Vagina (tissue), 2 donors: ENCODE data around the gene PLEKHJ1. TPM values are rescaled to one million over a fixed set of nuclear protein-coding genes. Genes with fewer than 3 reads are reported as not detected.

Source experiments
- DNase-seq, 2 donors: peaks; one replicate each; pipeline ENCODE4 v3.0.0-alpha.2; 2017; ENCODE audit errors: extremely low spot score in 2 of 2
- H3K27ac ChIP-seq: fragments of 200-600 bp; sonication (generic); one replicate; pipeline ENCODE4 v1.5.1; 2019
- H3K27me3 ChIP-seq: fragments of 200-600 bp; sonication (generic); one replicate; pipeline ENCODE4 v1.5.1; 2019
- H3K36me3 ChIP-seq, 2 donors: fragments of 200-600 bp; sonication (generic); one replicate each; pipeline ENCODE4 v1.5.1; 2017 to 2019
- H3K4me1 ChIP-seq: fragments of 200-600 bp; sonication (generic); one replicate; pipeline ENCODE4 v1.5.1; 2019
- H3K4me3 ChIP-seq, 2 donors: fragments of 200-600 bp; sonication (generic); 1 replicate in 1 of 2; 2 replicates in 1 of 2; pipeline ENCODE4 v1.5.1; 2016 to 2019
- H3K9me3 ChIP-seq: fragments of 200-600 bp; sonication (generic); one replicate; pipeline ENCODE4 v1.5.1; 2019
- CTCF ChIP-seq, 3 experiments: fragments of 450-650 bp in 2 of 3; fragments of 200-600 bp in 1 of 3; sonication (generic) in 1 of 3; IDR thresholded peaks; one replicate each; pipeline ENCODE4 v1.5.1; 2017 to 2019; ENCODE audit warnings: antibody characterized with exemption in 3 of 3, mild to moderate bottlenecking in 2 of 3, moderate library complexity in 2 of 3
- POLR2A ChIP-seq, 2 donors: fragments of 450-650 bp; IDR thresholded peaks; one replicate each; pipeline ENCODE4 v1.6.1; 2017; ENCODE audit warnings: antibody characterized with exemption in 2 of 2, mild to moderate bottlenecking in 2 of 2, moderate library complexity in 2 of 2
- POLR2AphosphoS5 ChIP-seq, 2 donors: sonication (generic); formaldehyde crosslinking; IDR thresholded peaks; one replicate each; pipeline ENCODE4 v1.9.0; 2017; ENCODE audit warnings: antibody characterized with exemption in 2 of 2, mild to moderate bottlenecking in 2 of 2, low read depth in 1 of 2; ENCODE audit not compliant: insufficient read depth in 1 of 2
- intact Hi-C: fragments of 100-400 bp; cut with DNase I; formaldehyde crosslinking; loops from one replicate; pipeline ENCODE4 v1.15.1; 2023
- total RNA-seq: library from RNA; depleted of rRNA; stranded (reverse); fragments of >200 nt; gene quantifications from one replicate; pipeline ENCODE4 v1.2.3, GENCODE V29; 2016

The PLEKHJ1 gene
- total RNA-seq, 1 donor from 2014 or later, result 30.7 TPM

GRCh38 chr19:2233601-2234280, 2.4 kb downstream of the PLEKHJ1 start:
- Histone ChIP-seq H3K4me3 (no peak overlapping the region), H3K4me1 (peaks cover 41% of the 10 kb centered on the region), H3K27me3 (no peaks in the 10 kb centered on the region), H3K9me3 (no peaks in the 10 kb centered on the region), H3K36me3 (peaks cover 0 to 19% of the 10 kb centered on the region in 2 donors), H3K27ac (no peak overlapping the region)
- DNase-seq, result no peak
- intact Hi-C loops, result no loop called here
- TF ChIP-seq POLR2A (IDR thresholded peaks at IDR 0.05), result no peak
- no peak for TF ChIP-seq POLR2AphosphoS5 (IDR thresholded peaks at IDR 0.05; ENCODE audit: insufficient read depth in 1 of 2, low read depth in 1 of 2)
- no peak for TF ChIP-seq CTCF (IDR thresholded peaks at IDR 0.05)

GRCh38 chr19:2232286-2233151, 3.6 kb downstream of the PLEKHJ1 start:
- Histone ChIP-seq H3K27ac (no peak overlapping the region), H3K36me3 (peaks cover 0 to 25% of the 10 kb centered on the region in 2 donors), H3K9me3 (no peaks in the 10 kb centered on the region), H3K27me3 (no peaks in the 10 kb centered on the region), H3K4me1 (peaks cover 29% of the 10 kb centered on the region), H3K4me3 (no peak overlapping the region)
- no peak for DNase-seq
- intact Hi-C loops, result no loop called here
- no peak for TF ChIP-seq POLR2AphosphoS5 (IDR thresholded peaks at IDR 0.05; ENCODE audit: insufficient read depth in 1 of 2, low read depth in 1 of 2)
- TF ChIP-seq POLR2A (IDR thresholded peaks at IDR 0.05), result no peak

- Histone ChIP-seq H3K27me3 (no peaks in the 10 kb centered on the region), H3K4me3 (no peak overlapping the region), H3K4me1 (peaks cover 23% of the 10 kb centered on the region), H3K9me3 (no peaks in the 10 kb centered on the region), H3K27ac (peak overlapping the region; percentile 33), H3K36me3 (peaks cover 0 to 28% of the 10 kb centered on the region in 2 donors)
- no peak for TF ChIP-seq POLR2A (IDR thresholded peaks at IDR 0.05)
- TF ChIP-seq POLR2AphosphoS5 (IDR thresholded peaks at IDR 0.05; ENCODE audit: insufficient read depth in 1 of 2, low read depth in 1 of 2), result no peak
- intact Hi-C loops, result no loop called here
- no peak for DNase-seq
These were observed 4.4 kb downstream of the PLEKHJ1 start for GRCh38 chr19:2231621-2232221.

- peaks cover 0 to 36% of the 10 kb centered on the region in 2 donors for H3K36me3 ChIP-seq
- no peak for DNase-seq
- intact Hi-C loops, result no loop called here
- no peaks in the 10 kb centered on the region for H3K27me3 ChIP-seq
- TF ChIP-seq CTCF (IDR thresholded peaks at IDR 0.05) (no peak), POLR2AphosphoS5 (IDR thresholded peaks at IDR 0.05; ENCODE audit: insufficient read depth in 1 of 2, low read depth in 1 of 2) (no peak), POLR2A (IDR thresholded peaks at IDR 0.05) (no peak)
- H3K4me3 ChIP-seq, result no peak overlapping the region
- H3K9me3 ChIP-seq, result no peaks in the 10 kb centered on the region
- H3K27ac ChIP-seq, result peak overlapping the region; percentile 33
- peaks cover 23% of the 10 kb centered on the region for H3K4me1 ChIP-seq
These were observed 5.2 kb downstream of the PLEKHJ1 start for GRCh38 chr19:2230807-2231533.

- peaks cover 0 to 43% of the 10 kb centered on the region in 2 donors for H3K36me3 ChIP-seq
- intact Hi-C loops, result no loop called here
- H3K4me1 ChIP-seq, result peaks cover 20% of the 10 kb centered on the region
These were observed 6.0 kb downstream of the PLEKHJ1 start for GRCh38 chr19:2230033-2230531.

More at GRCh38 chr19:2230033-2230531, 6.0 kb downstream of the PLEKHJ1 start:
- TF ChIP-seq POLR2AphosphoS5 (IDR thresholded peaks at IDR 0.05; ENCODE audit: insufficient read depth in 1 of 2, low read depth in 1 of 2) (peak in 1 of 2 donors; percentile 16), POLR2A (IDR thresholded peaks at IDR 0.05) (no peak)
- no peaks in the 10 kb centered on the region for H3K9me3 ChIP-seq
- H3K4me3 ChIP-seq, result no peak overlapping the region
- H3K27ac ChIP-seq, result no peak overlapping the region
- H3K27me3 ChIP-seq, result no peaks in the 10 kb centered on the region
- DNase-seq, result no peak
